ENCODE data around the gene PPP2R5C. TPM values are rescaled to one million over a fixed set of nuclear protein-coding genes. Genes with fewer than 3 reads are reported as not detected.

Gene PPP2R5C
- total RNA-seq, 1 experiment from 2014 or later = 93.0 TPM

DNA sequence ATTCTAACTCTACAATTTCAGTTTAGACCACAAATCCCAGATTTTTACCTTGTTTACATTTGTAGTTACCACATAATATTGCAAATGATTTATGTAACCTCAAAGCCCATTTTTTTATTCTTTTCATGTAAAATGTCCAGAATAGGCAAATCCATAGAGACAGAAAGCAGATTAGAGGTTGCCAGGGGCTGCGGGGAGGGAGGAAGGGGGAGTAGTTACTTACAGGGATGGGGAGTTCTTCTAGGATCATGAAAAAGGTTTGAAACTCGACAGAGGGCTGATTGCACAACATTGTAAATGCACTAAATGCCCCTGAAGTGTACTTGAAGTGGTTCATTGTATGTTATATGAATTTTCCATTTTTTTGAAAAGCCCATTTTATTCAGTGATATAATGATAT, 66.5 kb downstream of the PPP2R5C start:
- Mint-ChIP-seq H3K36me3 (ENCODE audit: insufficient read depth in 1 of 3, low read depth in 3 of 3) (peaks cover 10 to 15% (median 14%) of the 10 kb centered on the region in 3 experiments; a peak in 5 of 7 replicates), H3K4me1 (peaks cover 5 to 6% of the 10 kb centered on the region in 2 experiments; a peak in 3 of 4 replicates), H3K27me3 (ENCODE audit: low read depth) (no peaks in the 10 kb centered on the region), H3K9me3 (peaks cover 0 to 3% of the 10 kb centered on the region in 2 experiments; a peak in 1 of 5 replicates), H3K4me3 (no peak overlapping the region), H3K27ac (no peak overlapping the region; a peak in 1 of 7 replicates)
- no CpG with 5 or more reads among the region's 2 CpGs for WGBS (ENCODE audit: extremely low coverage, insufficient read length, low lambda C conversion rate)
- Histone ChIP-seq H3K4ac (ENCODE audit: low read depth, low read length) (no peak overlapping the region), H2BK5ac (ENCODE audit: insufficient read length, low read length) (no peak overlapping the region), H3K27me3 (ENCODE audit: insufficient read depth, low read length) (no peaks in the 10 kb centered on the region), H3K79me1 (ENCODE audit: insufficient read depth, low read depth, low read length, poor library complexity, severe bottlenecking) (peaks cover 6% of the 10 kb centered on the region), H3K18ac (ENCODE audit: insufficient read length, low read depth, low read length) (no peak overlapping the region), H3K4me1 (ENCODE audit: insufficient read depth, low read length) (peaks cover 3% of the 10 kb centered on the region; the same call in 1 of the 2 replicates), H2BK12ac (ENCODE audit: insufficient read length, low read depth, low read length) (no peak overlapping the region), H3K14ac (ENCODE audit: insufficient read depth, low read length) (no peak overlapping the region), H4K5ac (ENCODE audit: insufficient read length, low read depth, low read length) (no peak overlapping the region), H2BK15ac (ENCODE audit: low read depth, low read length) (no peak overlapping the region), H3K23me2 (ENCODE audit: insufficient read length, low read depth, low read length, poor library complexity, severe bottlenecking) (no peaks in the 10 kb centered on the region), H3K9ac (ENCODE audit: extremely low read depth, insufficient read length, low read length) (no peak overlapping the region), H4K20me1 (ENCODE audit: control insufficient read depth, insufficient read depth, insufficient read length) (no peaks in the 10 kb centered on the region), H3T11ph (ENCODE audit: low read length) (no peak overlapping the region), H2BK120ac (ENCODE audit: low read depth, low read length, poor library complexity, severe bottlenecking) (no peak overlapping the region), H3K4me2 (ENCODE audit: insufficient read depth, insufficient read length, low read length) (no peak overlapping the region), H4K91ac (ENCODE audit: insufficient read length, low read depth, low read length) (no peak overlapping the region), H4K8ac (replicated peaks; ENCODE audit: insufficient read length, low read depth, low read length) (no peak overlapping the region), H3K23ac (ENCODE audit: insufficient read length, low read depth, low read length) (no peak overlapping the region), H3K56ac (ENCODE audit: insufficient read length, low read depth, low read length) (no peak overlapping the region), H2AFZ (ENCODE audit: low read length) (no peak overlapping the region), H2BK20ac (ENCODE audit: low read depth, low read length, poor library complexity, severe bottlenecking) (no peak overlapping the region), H3K9me3 (ENCODE audit: control insufficient read depth, low read depth, low read length) (no peaks in the 10 kb centered on the region), H3K79me2 (ENCODE audit: insufficient read depth, low read length) (peaks cover 9% of the 10 kb centered on the region; the same call in 1 of the 2 replicates), H3K27ac (ENCODE audit: insufficient read length, low read depth, low read length) (no peak overlapping the region), H2AK5ac (ENCODE audit: insufficient read length, low read length) (no peak overlapping the region)
- DNase-seq = no peak
- TF ChIP-seq, protein P1, sequence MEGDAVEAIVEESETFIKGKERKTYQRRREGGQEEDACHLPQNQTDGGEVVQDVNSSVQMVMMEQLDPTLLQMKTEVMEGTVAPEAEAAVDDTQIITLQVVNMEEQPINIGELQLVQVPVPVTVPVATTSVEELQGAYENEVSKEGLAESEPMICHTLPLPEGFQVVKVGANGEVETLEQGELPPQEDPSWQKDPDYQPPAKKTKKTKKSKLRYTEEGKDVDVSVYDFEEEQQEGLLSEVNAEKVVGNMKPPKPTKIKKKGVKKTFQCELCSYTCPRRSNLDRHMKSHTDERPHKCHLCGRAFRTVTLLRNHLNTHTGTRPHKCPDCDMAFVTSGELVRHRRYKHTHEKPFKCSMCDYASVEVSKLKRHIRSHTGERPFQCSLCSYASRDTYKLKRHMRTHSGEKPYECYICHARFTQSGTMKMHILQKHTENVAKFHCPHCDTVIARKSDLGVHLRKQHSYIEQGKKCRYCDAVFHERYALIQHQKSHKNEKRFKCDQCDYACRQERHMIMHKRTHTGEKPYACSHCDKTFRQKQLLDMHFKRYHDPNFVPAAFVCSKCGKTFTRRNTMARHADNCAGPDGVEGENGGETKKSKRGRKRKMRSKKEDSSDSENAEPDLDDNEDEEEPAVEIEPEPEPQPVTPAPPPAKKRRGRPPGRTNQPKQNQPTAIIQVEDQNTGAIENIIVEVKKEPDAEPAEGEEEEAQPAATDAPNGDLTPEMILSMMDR (conservative IDR thresholded peaks at IDR 0.05) = no peak
